ENCODE measurements around the gene FAM174B. TPM values are rescaled to one million over a fixed set of nuclear protein-coding genes. Genes with fewer than 3 reads are reported as not detected.

FAM174B gene
- total and polyA plus RNA-seq, 10 of the 15 experiments (the other 5 are each of a cell fraction or from before 2014, with no cell fraction given) = 0.71 to 15.9 (median 4.2) TPM

- H4K20me1 ChIP-seq (ENCODE audit: control insufficient read depth, insufficient read depth) = no peaks in the 10 kb centered on the region
- BruUV-seq (replicated peaks) = no TSS peak
- RAD21 ChIA-PET (ENCODE audit: unreplicated experiment) = interaction anchor here (0.6 to 2.5 kb wide), 7 partner anchors 9 to 124 kb away, joined by 3 to 11 read pairs (median 4); no protein-coding TSS in a partner anchor
- no peak overlapping the region for H3K27ac ChIP-seq (ENCODE audit: control insufficient read depth, insufficient read depth)
- POLR2A ChIA-PET = interaction anchor here (5.6 kb wide), 1 partner anchor 10 kb away, joined by 25 read pairs; no protein-coding TSS in a partner anchor
- FAIRE-seq = no peak
- H3K36me3 ChIP-seq (ENCODE audit: control insufficient read depth in 2 of 2, insufficient read depth in 2 of 2, low read length in 1 of 2) = no peaks in the 10 kb centered on the region; a peak in 1 of 4 replicates
- H3K4me1 ChIP-seq (ENCODE audit: control insufficient read depth, insufficient read depth, low read length) = peaks cover 4% of the 10 kb centered on the region; the same call in 1 of the 2 replicates
- peak overlapping the region; percentile 65 for H3K4me3 ChIP-seq
- peaks cover 6% of the 10 kb centered on the region; the same call in 2 of the 3 replicates for H3K9me3 ChIP-seq (replicated peaks; ENCODE audit: control insufficient read depth, insufficient read depth, low read length)
- 15% methylated on average over 7 of the region's 7 CpGs for WGBS (ENCODE audit: insufficient coverage, insufficient replicate concordance, low lambda C conversion rate, missing lambda C conversion rate)
- CTCF ChIA-PET = interaction anchor here (1.1 to 1.7 kb wide), 4 partner anchors 10 to 60 kb away, joined by 3 to 7 read pairs (median 6); no protein-coding TSS in a partner anchor
- ATAC-seq = peak; percentile 5; the same call in 2 of the 3 replicates
- SMC1A ChIA-PET (ENCODE audit: uncharacterized antibody, unreplicated experiment) = interaction anchor here (0.6 to 3.4 kb wide), 5 partner anchors 8 to 25 kb away, joined by 3 to 15 read pairs (median 6); no protein-coding TSS in a partner anchor
- H3K79me2 ChIP-seq (ENCODE audit: control insufficient read depth, insufficient read depth, low read length) = peaks cover 45% of the 10 kb centered on the region
- TF ChIP-seq ATF2 (IDR thresholded peaks at IDR 0.05; ENCODE audit: low read length) (no peak), USF1 (IDR thresholded peaks at IDR 0.05; ENCODE audit: borderline replicate concordance, extremely low read length, insufficient read depth, low read depth, low read length) (no peak), ATF7 (IDR thresholded peaks at IDR 0.05; ENCODE audit: low read depth) (no peak), MAX (IDR thresholded peaks at IDR 0.05; ENCODE audit: low read depth, low read length) (no peak)
- no peaks in the 10 kb centered on the region for H3K27me3 ChIP-seq (replicated peaks in 1 of 2; ENCODE audit: control insufficient read depth in 2 of 2, insufficient read depth in 2 of 2, low read length in 1 of 2)
- H2AFZ ChIP-seq (ENCODE audit: control insufficient read depth, low read depth, low read length) = no peak overlapping the region
- intact Hi-C loops (cut with micrococcal nuclease; ENCODE audit: unreplicated experiment) = loop anchor here (1.0 kb wide), 1 partner anchor 29 kb away; no protein-coding TSS in a partner anchor
- peak overlapping the region; percentile 1; the same call in 1 of the 2 replicates for H3K9ac ChIP-seq (ENCODE audit: control insufficient read depth, insufficient read depth, low read length)
- no peak for DNase-seq (ENCODE audit: low read depth, low spot score)
- in situ Hi-C loops (cut with MboI) = loop anchor here (10.0 kb wide), 1 partner anchor 260 kb away; no protein-coding TSS in a partner anchor
- H3K4me2 ChIP-seq (ENCODE audit: control insufficient read depth, insufficient read depth) = peak overlapping the region; percentile 60
Measured at GRCh38 chr15:92654662-92655061, 913 bp downstream of the FAM174B start.
